Stimulated activated CD4-positive, alpha-beta T cell treated with anti-CD3 and anti-CD28 coated beads, Interleukin-12 subunit alpha, Interleukin-12 subunit beta, amount 100 ng/mL, for 48 hours (primary cell): ENCODE data around the gene CLPSL1.

ENCODE experiments used
- DNase-seq, 3 donors: peaks; one replicate each; pipeline ENCODE4 v3.0.0-alpha.2; 2020; ENCODE audit warnings: low read depth in 2 of 3, low spot score in 1 of 3

The CLPSL1 gene

DNA sequence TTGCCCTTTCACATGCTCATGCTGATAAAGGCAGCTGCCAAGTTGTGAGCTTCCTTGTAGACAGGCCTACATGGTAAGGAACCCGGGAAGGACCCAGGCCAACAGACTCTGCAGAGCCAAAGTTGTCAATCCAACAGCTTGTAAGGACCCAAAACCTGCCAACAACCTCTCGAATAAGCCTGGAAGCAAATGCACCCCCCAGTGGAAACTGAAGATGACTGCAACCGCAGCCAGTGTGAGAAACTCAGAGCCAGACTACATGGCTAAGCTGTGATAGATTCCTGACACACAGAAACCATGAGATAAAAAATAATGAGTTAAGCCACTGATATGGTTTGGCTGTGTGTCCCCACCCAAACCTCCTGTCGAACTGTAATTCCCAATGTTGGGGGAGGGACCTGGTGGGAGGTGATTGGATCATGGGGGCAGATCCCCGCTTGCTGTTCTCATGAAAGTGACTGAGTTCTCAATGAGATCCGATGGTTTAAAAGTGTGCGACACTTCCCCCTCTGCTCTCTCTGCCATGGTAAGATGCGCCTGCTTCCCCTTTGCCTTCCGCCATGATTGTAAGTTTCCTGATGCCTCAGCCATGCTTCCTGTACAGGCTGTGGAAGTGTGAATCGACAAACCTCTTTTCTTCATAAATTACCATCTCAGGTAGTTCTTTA lies 23.2 kb upstream of the CLPSL1 start:
- peak in 1 of 3 donors; percentile 14 for DNase-seq

DNA sequence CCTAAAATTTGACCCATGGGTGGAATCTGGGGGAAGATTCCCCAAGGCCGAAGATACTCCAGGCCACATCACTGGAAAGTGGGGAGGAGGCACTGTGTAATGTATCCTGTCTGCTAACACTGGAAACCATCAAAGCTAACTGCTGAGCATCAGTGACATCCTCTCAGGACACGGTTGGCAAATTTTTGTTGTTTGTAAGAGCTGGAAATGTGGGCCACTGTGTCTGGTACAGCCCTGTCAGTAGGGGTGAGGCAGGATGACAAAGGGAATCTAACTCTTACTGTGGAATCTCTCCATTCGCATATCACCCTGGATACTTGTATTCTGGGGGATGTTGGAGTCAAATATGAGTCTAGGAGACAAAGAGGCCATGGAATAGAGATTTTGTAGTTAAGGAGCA lies 21.4 kb upstream of the CLPSL1 start:
- DNase-seq = no peak

DNA sequence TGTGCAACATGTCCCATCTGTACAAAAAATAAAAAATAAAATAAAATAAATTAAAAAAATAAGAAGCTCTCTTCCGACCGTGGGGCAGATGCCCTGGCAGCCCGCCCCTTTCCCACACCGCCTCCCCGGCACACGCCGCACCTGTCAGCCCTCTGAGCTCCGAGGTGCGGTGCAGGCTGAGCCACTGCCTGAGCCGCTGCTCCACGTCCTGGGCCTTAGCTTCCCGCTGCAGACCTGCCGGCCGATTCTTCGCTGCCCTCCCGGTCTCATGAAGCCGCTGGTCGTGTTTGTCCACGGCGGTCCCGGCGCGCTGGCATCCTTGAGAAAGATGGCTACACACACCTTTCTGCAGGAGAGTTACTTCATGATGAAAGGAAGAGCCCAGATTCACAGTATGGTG lies 15.1 kb upstream of the CLPSL1 start:
- DNase-seq = no peak

DNA sequence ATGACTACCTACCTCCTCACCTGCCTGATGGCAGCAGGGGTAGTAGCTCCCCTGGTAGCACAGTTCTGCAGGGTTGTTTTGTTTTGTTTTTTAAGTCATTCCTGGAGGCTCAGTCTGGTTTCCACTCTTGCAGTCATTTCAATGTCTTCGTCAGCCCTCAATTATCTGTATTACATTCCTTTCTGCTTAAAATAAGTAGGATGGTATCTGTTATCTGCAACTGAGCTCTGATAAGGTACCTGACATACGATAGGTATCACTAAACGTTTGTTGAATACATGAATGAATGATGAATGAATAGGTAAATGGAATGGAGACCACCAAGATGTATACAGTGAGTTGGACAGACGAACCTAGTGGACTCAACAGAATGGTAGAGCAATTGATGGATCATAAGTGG lies 11.6 kb upstream of the CLPSL1 start:
- DNase-seq = no peak

DNA sequence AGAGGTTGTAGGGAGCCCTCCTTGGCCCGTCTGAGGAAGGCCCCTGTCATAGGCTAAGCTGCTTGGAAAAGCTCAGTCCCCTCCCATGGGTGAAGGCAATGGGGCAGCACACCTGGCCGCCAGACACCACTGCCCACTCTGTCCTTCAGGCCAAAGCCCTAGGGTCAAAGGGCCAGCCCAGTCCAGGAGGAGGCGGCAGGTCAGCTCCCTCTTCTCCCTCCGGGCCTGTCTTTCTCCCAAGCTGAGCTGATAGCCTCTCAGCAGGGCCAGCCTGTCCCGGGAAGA lies 9.5 kb upstream of the CLPSL1 start:
- DNase-seq = no peak

DNA sequence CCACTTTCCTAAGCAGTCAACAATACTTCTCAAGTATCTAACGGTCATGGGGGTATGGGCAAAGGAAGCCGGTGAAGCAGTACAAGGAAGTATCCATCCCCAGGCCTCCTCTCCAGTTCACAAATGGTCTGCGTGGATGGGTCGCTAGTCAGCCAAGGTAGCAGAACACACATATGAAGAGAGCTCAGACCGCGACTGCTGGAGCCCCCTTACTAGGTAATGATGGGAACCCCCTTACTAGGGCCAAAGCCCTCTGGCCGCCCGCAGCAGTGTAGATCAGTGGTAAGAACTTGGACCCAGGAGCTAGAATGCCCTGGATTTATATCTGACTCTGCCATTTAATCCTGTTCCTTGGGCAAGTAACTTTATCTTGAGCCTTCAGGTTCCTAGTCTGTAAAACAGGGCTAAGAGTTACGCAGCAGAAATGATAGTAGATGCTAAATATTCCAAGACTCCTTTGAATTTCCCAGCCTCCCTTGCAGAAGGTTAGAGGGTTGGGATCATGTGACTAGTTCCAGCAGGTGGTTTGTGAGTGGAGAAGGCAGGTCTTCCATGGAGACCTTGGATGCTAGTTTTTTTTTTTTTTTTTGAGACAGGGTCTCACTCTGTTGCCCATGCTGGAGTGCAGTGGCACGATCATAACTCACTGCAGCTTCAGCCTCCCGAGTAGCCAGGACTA lies 6.6 kb upstream of the CLPSL1 start:
- no peak for DNase-seq

DNA sequence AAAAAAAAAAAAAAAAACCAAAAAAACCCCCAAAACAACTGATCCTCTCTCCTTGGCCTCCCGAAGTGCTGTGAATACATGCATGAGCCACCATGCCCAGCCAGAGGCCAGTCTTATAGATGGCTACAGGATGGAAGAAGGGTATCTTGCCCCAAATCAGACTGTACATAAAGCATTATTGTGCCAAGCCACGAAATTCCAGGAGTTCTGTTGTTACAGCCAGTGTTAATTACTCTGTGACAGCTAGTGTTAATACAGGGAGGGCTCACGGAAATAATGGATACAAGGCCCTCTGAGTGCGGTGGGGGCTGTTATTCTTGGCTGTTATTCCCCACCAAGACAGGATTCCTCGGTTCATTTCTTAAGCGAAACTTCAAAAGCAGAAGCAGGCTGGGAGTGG lies 5.8 kb upstream of the CLPSL1 start:
- DNase-seq = no peak

DNA sequence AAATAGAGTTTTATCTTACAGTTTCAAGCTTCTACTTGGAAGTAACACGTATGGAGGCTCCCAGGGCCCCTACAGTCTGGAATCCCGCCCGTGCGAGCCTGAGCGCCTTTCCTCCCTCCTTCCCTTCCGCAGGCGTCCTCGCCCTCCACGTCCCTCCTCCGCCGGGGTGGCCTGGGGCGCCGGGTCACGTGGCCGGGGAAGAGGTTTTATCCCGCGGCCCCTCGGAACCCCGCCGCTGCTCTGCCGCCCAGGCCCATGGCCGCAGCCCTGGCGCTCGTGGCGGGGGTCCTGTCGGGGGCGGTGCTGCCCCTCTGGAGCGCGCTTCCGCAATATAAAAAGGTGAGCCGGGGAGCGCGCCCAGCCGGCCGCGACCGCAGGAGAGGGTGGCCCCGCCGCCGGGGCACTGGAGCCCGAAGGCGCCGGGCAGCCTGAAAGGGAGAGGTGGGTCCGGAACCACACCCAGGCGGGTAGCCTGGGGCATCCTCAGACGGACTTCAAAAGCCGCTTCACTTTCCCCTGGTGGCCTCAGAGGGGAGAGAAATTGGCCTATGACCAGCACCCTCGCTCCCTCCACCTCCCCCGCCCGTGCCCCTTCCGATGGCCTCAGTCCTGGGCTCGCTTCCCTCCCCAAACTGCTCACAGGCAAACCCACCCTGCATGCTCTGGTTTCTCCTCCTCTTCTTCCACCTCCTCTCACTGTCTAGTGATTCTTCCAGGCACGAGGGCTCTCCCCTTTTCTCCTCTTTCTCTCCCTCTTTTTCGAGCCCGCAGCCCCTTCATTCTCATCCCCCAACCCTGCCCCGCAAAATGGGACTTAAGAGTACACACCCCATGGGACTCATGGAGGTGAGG lies 4.2 kb upstream of the CLPSL1 start, which contains the start of gene CLPSL2:
Gene CLPSL2, plus strand, starts transcription at position 235 of the 852 bp plus-strand sequence. Its CDS starts 21 bp downstream, at position 256.
- no peak for DNase-seq

DNA sequence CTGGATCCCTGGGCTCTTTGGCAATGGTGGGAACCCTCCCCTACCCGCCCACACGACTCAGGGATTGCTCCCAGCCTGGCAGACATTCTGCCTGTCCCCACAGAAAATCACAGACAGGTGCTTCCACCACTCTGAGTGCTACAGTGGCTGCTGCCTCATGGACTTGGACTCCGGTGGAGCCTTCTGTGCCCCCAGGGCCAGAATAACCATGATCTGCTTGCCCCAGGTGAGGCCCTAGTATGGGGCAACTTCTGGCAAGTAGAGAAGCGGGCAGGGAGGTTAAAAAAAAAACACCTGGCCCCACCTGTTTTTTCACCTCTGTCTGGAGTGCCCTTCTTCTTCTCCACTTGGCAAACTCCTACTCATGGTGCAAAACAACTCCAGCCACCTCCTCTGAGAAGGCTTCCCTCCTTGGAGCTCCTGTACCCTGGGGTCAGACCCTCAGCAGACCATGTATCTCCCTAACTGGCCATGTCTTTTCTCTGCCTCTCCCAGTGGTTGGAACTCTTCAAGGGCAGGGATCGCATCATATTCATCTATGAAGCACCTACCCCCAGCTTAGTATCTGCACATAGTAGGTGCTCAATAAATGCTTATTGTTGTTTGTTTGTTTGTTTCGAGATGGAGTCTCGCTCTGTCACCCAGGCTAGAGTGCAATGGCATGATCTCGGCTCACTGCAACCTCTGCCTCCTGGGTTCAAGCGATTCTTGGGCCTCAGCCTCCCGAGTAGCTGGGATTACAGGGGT lies 3.3 kb upstream of the CLPSL1 start:
- DNase-seq = no peak

DNA sequence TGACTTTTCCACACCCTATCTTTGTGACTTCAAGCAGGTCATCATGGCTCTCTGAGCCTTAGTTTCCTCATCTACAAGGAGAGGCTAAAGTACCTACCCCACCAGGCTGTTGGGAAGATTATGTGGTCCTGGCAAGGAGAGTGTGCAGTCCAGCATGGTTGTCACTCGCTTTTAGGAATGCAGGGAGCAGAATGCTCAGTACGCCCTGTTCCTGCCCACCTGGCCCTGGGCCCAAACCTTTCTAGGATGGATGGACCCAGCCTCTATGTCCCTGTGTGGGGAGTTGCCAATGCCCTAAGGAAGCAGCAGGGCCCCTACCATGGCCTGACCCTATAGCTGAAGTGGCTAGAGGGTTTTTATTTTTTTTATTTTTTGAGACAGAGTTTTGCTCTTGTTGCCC lies 2.4 kb upstream of the CLPSL1 start:
- no peak for DNase-seq

DNA sequence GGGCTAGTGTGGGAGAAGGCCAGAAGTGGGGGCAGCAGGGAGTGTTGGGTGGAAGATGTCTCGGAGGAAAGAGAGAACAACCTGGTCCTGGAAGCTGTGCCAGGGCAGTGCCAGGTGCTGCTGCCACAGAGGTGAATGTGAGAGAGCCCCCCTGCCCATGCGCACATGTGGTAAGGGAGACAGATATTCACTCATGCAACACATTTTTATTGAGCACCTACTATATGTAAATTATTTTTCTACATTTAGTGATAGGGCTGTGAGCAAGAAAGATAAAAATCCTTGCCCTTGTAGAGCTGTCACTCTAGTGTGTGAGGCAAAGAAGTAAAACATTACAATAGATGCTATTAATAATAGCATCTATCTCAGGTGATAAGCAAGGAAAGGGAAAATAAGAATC lies 471 bp downstream of the CLPSL1 start:
- no peak for DNase-seq

DNA sequence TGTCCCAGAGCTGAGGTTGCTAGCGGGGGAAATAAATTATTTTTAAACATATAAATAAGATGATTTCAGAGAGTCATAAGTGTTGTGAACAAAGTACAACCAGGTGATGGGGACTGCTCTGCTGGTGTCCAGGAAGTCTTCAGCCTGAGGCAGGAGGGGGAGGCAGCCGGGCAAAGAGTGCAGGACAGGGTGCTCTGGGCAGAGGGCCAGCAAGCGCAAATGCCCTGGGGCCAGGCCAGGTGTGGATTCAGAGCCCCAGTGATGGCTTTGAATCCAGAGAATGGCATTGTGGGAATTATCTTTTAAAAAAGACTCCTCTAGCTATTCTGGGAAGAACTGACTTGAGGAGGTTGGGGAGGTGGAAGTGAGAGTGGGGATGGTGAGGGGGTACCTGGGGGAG lies 1.6 kb downstream of the CLPSL1 start:
- no peak for DNase-seq

DNA sequence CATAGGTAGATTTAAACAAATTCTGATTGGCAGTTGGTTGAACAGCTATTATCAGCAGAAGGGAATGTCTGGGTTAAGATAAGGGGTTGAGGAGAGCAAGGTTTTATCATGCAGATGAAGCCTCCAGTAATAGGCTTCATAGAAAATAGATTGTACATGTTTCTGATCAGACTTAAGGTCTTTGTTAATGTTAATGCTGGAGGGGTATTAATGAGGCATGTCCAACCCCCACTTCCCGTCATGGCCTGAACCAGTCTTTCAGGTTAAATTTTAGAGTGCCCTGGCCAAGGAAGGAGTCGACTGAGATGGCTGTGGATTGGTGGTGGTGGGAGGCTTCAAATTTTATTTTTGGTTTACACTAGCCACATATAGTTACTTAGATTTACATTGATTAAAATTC lies 3.4 kb downstream of the CLPSL1 start:
- no peak for DNase-seq

DNA sequence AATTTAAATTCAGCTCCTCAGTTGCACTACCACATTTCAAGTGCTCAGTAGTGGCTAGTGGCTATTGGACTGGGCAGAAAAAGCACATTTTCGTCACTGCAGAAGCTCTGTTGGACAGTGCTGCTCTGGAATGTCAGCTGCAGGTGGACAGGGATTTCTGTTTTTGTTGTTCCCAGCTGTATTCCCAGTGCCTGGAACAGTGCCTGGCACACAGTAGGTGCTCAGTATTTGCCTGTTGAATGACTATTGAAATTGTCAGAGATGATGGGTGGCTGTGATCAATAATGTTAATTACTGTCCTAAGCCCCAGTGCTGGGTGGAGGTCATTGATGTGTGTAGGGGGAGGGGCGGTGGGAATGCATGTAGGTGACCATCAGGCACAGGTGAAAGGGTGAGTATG lies 5.5 kb downstream of the CLPSL1 start:
- no peak for DNase-seq

DNA sequence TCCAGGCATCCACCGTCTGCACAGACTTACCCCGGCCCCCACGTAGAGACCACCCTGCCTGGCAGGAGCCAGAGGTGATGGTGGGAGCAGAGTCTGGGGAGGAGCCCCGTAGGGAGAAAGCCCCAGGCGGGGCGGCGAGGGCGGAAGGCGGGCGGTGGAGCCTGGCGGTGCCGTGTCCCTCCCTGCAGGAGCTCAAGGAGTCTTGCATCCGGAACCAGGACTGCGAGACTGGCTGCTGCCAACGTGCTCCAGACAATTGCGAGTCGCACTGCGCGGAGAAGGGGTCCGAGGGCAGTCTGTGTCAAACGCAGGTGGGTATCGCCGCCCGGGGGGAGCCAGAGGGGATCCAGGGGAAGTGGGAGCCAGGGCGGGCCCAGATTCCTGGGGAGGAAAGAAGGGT lies 6.0 kb downstream of the CLPSL1 start:
- no peak for DNase-seq

DNA sequence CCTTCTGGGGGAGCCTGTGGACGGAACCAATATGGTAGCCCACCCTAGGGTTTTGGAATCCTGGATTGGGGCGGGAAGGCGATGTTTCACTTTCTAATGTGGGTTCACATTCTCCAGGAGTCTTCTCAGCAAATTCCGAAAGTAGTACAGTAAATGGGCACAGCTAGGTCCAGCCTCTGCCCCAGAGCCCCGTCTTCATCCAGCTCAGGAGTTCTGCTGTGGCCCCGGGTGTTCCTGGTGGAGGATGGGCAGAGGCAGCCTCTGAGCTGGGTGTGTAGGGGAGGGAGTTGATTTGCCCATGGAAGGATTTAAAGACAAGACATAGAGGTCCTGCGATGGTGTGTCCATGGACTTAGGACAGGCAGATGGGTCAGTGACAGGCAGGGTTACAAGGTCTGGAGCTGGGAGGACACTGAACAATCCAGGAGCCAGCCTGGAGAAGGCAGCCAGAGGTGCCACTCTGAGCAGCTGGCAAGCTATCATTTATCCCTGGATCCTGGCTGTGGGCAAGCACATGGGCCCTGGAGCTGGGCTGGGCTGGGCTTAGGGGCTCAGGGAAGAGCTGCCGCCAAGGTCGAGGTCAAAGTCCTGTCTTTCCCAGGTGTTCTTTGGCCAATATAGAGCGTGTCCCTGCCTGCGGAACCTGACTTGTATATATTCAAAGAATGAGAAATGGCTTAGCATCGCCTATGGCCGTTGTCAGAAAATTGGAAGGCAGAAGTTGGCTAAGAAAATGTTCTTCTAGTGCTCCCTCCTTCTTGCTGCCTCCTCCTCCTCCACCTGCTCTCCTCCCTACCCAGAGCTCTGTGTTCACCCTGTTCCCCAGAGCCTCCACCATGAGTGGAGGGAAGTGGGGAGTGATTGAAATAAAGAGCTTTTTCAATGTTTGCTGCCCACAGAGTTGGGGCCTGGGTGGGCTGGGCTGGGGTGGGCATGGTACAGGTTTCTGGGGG lies 6.7 kb downstream of the CLPSL1 start:
- DNase-seq = no peak

DNA sequence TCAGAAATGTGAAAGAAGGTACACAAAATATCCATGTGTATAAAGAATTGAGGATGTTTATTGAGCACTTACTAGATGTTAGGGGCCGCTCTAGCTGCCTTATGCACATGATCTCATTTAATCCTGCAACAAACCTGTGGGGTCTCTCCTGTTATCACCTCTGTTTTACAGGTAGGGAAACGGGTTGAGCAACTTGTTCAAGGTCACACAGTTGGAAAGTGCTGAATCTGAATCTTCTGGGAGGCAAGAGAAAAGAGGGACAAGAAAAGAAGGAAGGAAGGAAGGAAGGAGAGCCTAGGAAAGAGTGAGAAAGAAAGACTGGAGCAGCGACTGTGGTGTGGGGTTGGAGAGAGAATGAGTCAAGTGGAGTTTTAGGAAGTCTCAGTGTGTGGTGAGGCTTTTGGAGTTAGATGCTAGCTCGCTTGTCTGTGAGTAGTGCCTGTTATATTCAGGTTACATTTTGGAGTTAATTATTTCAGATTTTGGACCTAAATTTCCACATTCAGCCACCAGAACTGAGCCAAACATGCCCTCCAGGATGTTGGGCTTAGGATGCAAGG lies 7.7 kb downstream of the CLPSL1 start:
- DNase-seq = no peak

DNA sequence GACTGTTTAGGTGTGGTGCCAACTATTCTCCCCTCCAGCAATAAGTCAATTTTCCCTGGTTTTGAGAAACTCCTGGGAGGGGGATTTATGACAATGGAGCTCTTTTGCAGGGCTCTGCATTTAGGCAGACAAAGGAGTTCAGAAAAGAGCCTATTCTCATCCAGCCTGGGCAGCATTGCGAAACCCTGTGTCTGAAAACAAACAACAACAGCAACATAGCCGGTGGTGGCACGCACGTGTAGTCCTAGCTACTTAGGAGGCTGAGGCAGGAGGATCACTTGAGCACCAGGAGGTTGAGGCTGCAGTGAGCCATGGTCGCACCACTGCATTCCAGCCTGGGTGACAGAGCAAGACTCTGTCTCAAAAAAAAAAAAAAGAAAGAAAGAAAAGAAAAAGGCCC lies 9.9 kb downstream of the CLPSL1 start:
- DNase-seq = no peak

DNA sequence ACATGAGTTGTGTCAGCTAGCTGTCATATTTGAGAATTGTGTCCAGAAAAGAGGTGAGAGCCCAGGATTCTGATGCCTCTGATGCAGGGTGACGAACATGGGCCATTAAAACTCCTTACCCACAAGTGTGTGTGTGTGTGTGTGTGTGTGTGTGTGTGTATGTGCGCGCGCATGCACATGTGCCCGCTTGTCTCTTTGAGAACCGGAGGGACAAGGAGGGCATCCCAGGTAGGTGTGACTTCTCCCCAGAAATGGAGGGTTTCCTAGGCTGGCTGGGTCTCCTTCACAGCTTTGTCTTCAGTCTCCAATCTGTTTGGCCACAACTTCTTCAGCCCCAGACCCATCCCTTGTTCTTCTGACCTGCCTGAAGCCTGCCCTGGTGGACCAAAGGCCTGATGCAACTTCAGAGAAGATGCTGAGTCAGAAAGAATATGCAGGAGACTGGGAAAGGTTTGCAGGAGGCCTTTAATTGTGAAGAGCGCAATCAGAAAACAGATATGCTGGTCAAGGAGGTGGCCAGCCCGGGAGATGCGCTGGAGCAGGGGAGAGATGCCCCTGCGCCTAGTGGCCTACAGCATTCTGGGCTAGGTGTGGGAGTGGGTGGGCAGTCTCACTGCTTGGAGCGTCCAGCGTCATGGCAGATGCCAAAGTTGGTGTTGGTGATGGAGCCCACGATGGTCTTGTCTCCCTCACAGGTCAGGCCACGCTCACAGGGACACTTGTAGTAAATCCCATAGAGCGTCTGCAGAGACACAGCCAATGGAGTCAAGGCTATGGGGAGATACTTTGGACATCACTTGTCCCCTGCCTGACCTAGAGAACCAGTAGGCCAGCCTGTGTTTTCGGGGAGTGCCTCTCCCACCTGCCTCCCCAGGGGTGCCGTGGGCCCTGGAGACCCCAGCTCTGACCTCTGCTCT lies 14.0 kb downstream of the CLPSL1 start:
- DNase-seq = no peak
